GM12878 (cell line): Measurements from ENCODE around the gene PCDHA1. TPM values are rescaled to one million over a fixed set of nuclear protein-coding genes. Genes with fewer than 3 reads are reported as not detected.

Experiments
- ATAC-seq: fragments of 200-7000 bp; cut with Tn5 transposase; 3 replicates; pipeline ENCODE4 v1.9.1; 2020; ENCODE audit warnings: mild to moderate bottlenecking, moderate library complexity
- BruUV-seq: library from RNA; stranded (reverse); fragments of 400-500 nt; replicated peaks from 2 replicates; lab custom pipeline; 2021; lab: Mats Ljungman, UMichigan
- CTCF ChIA-PET: fragments of 300-600 bp; sonication (Branson Sonifier 250); formaldehyde crosslinking; extraction: SDS; loops from one replicate; lab custom pipeline; 2021; ENCODE audit warnings: inconsistent platforms; lab: Yijun Ruan, JAX
- POLR2A ChIA-PET: fragments of 350-600 bp; formaldehyde crosslinking; extraction: SDS; loops from one replicate; lab custom pipeline; 2021; ENCODE audit warnings: inconsistent platforms; lab: Charles Lee
- RAD21 ChIA-PET: fragments of 300-600 bp; sonication (Branson Sonifier 250); formaldehyde crosslinking; loops from one replicate; lab custom pipeline; 2023; ENCODE audit warnings: antibody characterized with exemption; ENCODE audit not compliant: unreplicated experiment; lab: Charles Lee
- SMC1A ChIA-PET: fragments of 300-600 bp; sonication (Branson Sonifier 250); formaldehyde crosslinking; loops from one replicate; lab custom pipeline; 2023; ENCODE audit not compliant: unreplicated experiment, uncharacterized antibody; lab: Charles Lee
- DNase-seq: peaks from one replicate; pipeline ENCODE4 v3.0.0-alpha.2; 2011; ENCODE audit warnings: low read depth, low spot score
- FAIRE-seq: peaks from 3 replicates; lab custom pipeline; 2011; peaks lifted over from hg19 to GRCh38; lab: Jason Lieb, UNC
- H2AFZ ChIP-seq: 2 replicates; pipeline ENCODE4 v1.6.0; 2011; ENCODE audit warnings: low read depth, low read length, control low read depth; ENCODE audit not compliant: control insufficient read depth
- H3K27ac ChIP-seq: 2 replicates; pipeline ENCODE4 v1.5.1; 2011; ENCODE audit warnings: control low read depth; ENCODE audit not compliant: control insufficient read depth, insufficient read depth
- H3K27me3 ChIP-seq, 2 experiments: replicated peaks in 1 of 2; 2 replicates each; pipeline versions ENCODE4 v1.6.0 to v1.6.1; 2011; ENCODE audit warnings: low read length in 1 of 2; ENCODE audit not compliant: control insufficient read depth in 2 of 2, insufficient read depth in 2 of 2
- H3K36me3 ChIP-seq, 2 experiments: 2 replicates each; pipeline ENCODE4 v1.5.1; 2011; ENCODE audit warnings: low read length in 1 of 2; ENCODE audit not compliant: control insufficient read depth in 2 of 2, insufficient read depth in 2 of 2
- H3K4me1 ChIP-seq: 2 replicates; pipeline ENCODE4 v1.6.1; 2011; ENCODE audit warnings: mild to moderate bottlenecking, low read length, moderate library complexity, mixed read lengths; ENCODE audit not compliant: control insufficient read depth, insufficient read depth
- H3K4me2 ChIP-seq: 2 replicates; pipeline ENCODE4 v1.6.0; 2011; ENCODE audit warnings: control low read depth; ENCODE audit not compliant: control insufficient read depth, insufficient read depth
- H3K4me3 ChIP-seq: fragments of 200-600 bp; sonication (generic); 2 replicates; pipeline ENCODE4 v1.5.1; 2016
- H3K79me2 ChIP-seq: 2 replicates; pipeline ENCODE4 v1.6.0; 2011; ENCODE audit warnings: low read length; ENCODE audit not compliant: control insufficient read depth, insufficient read depth
- H3K9ac ChIP-seq: 2 replicates; pipeline ENCODE4 v1.8.0; 2011; ENCODE audit warnings: low read length, control low read depth, mixed read lengths; ENCODE audit not compliant: control insufficient read depth, insufficient read depth
- H3K9me3 ChIP-seq: replicated peaks from 3 replicates; pipeline ENCODE4 v1.5.1; 2011; ENCODE audit warnings: mild to moderate bottlenecking, low read length; ENCODE audit not compliant: control insufficient read depth, insufficient read depth
- H4K20me1 ChIP-seq: 2 replicates; pipeline ENCODE4 v1.6.0; 2011; ENCODE audit not compliant: control insufficient read depth, insufficient read depth
- FOXK2 ChIP-seq: fragments of 450-650 bp; IDR thresholded peaks from 2 replicates; pipeline ENCODE4 v1.6.1; 2017; ENCODE audit warnings: mild to moderate bottlenecking, moderate library complexity
- HDAC6 ChIP-seq: fragments of 200-600 bp; sonication (generic); IDR thresholded peaks from one replicate; pipeline ENCODE4 v1.8.0; 2017; ENCODE audit warnings: antibody characterized with exemption; ENCODE audit not compliant: unreplicated experiment
- PML ChIP-seq: IDR thresholded peaks from 2 replicates; pipeline ENCODE4 v1.6.1; 2012; ENCODE audit warnings: low read length, inconsistent platforms
- SMC3 ChIP-seq: IDR thresholded peaks from 2 replicates; pipeline ENCODE4 v1.6.1; 2011; ENCODE audit warnings: low read length, improper control_type of control experiment, borderline replicate concordance
- SP1 ChIP-seq: IDR thresholded peaks from one replicate; pipeline ENCODE4 v1.6.1; 2011; ENCODE audit warnings: low read depth, low read length
- ZBED1 ChIP-seq: IDR thresholded peaks from 2 replicates; pipeline ENCODE4 v1.6.1; 2016; ENCODE audit warnings: borderline replicate concordance
- WGBS: methylation state at CpG from one replicate; pipeline ENCODE4 v1.1.6; 2016; ENCODE audit warnings: low lambda C conversion rate; ENCODE audit not compliant: insufficient replicate concordance, insufficient coverage; ENCODE audit errors: missing lambda C conversion rate; 5-methylcytosine and 5-hydroxymethylcytosine counted together
- in situ Hi-C: fragments of 300-500 bp; cut with MboI; formaldehyde crosslinking; loops from 9 replicates; pipeline ENCODE4 v1.14.3; 2018; ENCODE audit warnings: mixed read lengths
- intact Hi-C: fragments of 100-400 bp; cut with micrococcal nuclease; formaldehyde crosslinking; loops from one replicate; pipeline ENCODE4 v1.14.2; 2022; ENCODE audit not compliant: unreplicated experiment
- polyA plus RNA-seq, 11 experiments: library from polyadenylated mRNA; depleted of rRNA in 4 of 11; unstranded in 6 of 11; stranded (reverse) in 5 of 11; fragments of >200 nt; fragmentation: Nextera tagmentation in 4 of 11; fragmentation: Illumina TruSeq in 1 of 11; extraction: Ambion mirVana in 4 of 11; extraction: Trizol in 1 of 11; gene quantifications; 1 replicate in 1 of 11; 2 replicates in 10 of 11; pipeline versions ENCODE4 v1.2.1 to v1.2.3, GENCODE V29; 2011 to 2016; ENCODE audit warnings: inconsistent platforms in 2 of 11, missing spikeins in 2 of 11, low read depth in 1 of 11
- total RNA-seq, 4 experiments: library from RNA; depleted of rRNA in 3 of 4; stranded (reverse); fragments of >200 nt in 3 of 4; fragmentation: Illumina TruSeq in 1 of 4; extraction: Trizol in 1 of 4; gene quantifications; 2 replicates each; pipeline versions ENCODE4 v1.2.1 to v1.2.3, GENCODE V29; 2013 to 2021
- TF ChIP-seq, protein P1 (sequence below): fragments of 450-650 bp; IDR thresholded peaks from 2 replicates; pipeline ENCODE4 v1.6.1; 2018; ENCODE audit warnings: borderline replicate concordance, mild to moderate bottlenecking; ENCODE audit not compliant: partially characterized antibody
- TF ChIP-seq, protein P2 (sequence below): fragments of 450-650 bp; IDR thresholded peaks from 2 replicates; pipeline ENCODE4 v1.6.1; 2016; ENCODE audit warnings: mild to moderate bottlenecking
- TF ChIP-seq, protein P3 (sequence below): fragments of 450-650 bp; formaldehyde crosslinking; IDR thresholded peaks from 2 replicates; pipeline ENCODE4 v1.4.0; 2022; ENCODE audit warnings: mild to moderate bottlenecking, moderate library complexity
- TF ChIP-seq, protein P4 (sequence below): IDR thresholded peaks from 2 replicates; pipeline ENCODE4 v1.6.1; 2011; ENCODE audit warnings: borderline replicate concordance, low read depth, mild to moderate bottlenecking, moderate library complexity, low read length; ENCODE audit not compliant: insufficient read depth, poor library complexity, severe bottlenecking
- TF ChIP-seq, protein P5 (sequence below): IDR thresholded peaks from 2 replicates; pipeline ENCODE4 v1.6.1; 2012; ENCODE audit warnings: low read depth, low read length, improper control_type of control experiment

Gene PCDHA1
- total and polyA plus RNA-seq, 10 of the 15 experiments (the other 5 are each of a cell fraction or from before 2014, with no cell fraction given): 0.03 TPM; not detected in 9

DNA sequence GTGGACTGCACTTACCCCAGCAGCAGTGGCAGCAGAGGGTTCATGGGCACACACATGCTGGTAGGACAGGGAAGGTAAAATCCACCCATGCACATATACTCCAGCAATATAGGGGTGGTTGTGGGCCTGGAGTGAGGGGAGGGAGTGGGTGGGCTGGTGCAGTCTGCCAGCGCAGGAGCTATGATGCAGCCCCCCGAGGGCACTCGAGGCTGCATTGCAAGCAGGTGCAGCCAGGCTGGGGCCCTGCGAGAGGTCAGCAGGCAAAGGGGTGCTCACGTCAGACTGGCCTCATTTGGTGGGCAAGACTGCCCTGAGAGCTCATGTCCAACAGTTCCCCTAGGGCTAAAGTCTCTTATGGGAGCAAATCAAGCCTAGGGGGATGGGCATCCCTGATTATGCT is 32.4 kb upstream of the PCDHA1 start:
- in situ Hi-C loops (no loop called here), intact Hi-C loops (no loop called here)
- TF ChIP-seq SMC3 (no peak), HDAC6 (no peak), PML (no peak), ZBED1 (no peak), SP1 (no peak), FOXK2 (no peak)
- TF ChIP-seq, protein P1, sequence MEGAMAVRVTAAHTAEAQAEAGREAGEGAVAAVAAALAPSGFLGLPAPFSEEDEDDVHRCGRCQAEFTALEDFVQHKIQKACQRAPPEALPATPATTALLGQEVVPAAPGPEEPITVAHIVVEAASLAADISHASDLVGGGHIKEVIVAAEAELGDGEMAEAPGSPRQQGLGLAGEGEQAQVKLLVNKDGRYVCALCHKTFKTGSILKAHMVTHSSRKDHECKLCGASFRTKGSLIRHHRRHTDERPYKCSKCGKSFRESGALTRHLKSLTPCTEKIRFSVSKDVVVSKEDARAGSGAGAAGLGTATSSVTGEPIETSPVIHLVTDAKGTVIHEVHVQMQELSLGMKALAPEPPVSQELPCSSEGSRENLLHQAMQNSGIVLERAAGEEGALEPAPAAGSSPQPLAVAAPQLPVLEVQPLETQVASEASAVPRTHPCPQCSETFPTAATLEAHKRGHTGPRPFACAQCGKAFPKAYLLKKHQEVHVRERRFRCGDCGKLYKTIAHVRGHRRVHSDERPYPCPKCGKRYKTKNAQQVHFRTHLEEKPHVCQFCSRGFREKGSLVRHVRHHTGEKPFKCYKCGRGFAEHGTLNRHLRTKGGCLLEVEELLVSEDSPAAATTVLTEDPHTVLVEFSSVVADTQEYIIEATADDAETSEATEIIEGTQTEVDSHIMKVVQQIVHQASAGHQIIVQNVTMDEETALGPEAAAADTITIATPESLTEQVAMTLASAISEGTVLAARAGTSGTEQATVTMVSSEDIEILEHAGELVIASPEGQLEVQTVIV: no peak
- TF ChIP-seq, protein P2, sequence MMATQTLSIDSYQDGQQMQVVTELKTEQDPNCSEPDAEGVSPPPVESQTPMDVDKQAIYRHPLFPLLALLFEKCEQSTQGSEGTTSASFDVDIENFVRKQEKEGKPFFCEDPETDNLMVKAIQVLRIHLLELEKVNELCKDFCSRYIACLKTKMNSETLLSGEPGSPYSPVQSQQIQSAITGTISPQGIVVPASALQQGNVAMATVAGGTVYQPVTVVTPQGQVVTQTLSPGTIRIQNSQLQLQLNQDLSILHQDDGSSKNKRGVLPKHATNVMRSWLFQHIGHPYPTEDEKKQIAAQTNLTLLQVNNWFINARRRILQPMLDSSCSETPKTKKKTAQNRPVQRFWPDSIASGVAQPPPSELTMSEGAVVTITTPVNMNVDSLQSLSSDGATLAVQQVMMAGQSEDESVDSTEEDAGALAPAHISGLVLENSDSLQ: no peak
- TF ChIP-seq, protein P3, sequence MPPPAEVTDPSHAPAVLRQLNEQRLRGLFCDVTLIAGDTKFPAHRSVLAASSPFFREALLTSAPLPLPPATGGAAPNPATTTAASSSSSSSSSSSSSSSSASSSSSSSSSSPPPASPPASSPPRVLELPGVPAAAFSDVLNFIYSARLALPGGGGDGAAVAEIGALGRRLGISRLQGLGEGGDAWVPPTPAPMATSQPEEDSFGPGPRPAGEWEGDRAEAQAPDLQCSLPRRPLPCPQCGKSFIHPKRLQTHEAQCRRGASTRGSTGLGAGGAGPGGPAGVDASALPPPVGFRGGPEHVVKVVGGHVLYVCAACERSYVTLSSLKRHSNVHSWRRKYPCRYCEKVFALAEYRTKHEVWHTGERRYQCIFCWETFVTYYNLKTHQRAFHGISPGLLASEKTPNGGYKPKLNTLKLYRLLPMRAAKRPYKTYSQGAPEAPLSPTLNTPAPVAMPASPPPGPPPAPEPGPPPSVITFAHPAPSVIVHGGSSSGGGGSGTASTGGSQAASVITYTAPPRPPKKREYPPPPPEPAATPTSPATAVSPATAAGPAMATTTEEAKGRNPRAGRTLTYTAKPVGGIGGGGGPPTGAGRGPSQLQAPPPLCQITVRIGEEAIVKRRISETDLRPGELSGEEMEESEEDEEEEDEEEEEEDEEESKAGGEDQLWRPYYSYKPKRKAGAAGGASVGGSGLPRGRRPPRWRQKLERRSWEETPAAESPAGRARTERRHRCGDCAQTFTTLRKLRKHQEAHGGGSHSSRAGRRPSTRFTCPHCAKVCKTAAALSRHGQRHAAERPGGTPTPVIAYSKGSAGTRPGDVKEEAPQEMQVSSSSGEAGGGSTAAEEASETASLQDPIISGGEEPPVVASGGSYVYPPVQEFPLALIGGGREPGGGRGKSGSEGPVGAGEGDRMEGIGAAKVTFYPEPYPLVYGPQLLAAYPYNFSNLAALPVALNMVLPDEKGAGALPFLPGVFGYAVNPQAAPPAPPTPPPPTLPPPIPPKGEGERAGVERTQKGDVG (CRISPR knock-in tag): no peak
- TF ChIP-seq, protein P4, sequence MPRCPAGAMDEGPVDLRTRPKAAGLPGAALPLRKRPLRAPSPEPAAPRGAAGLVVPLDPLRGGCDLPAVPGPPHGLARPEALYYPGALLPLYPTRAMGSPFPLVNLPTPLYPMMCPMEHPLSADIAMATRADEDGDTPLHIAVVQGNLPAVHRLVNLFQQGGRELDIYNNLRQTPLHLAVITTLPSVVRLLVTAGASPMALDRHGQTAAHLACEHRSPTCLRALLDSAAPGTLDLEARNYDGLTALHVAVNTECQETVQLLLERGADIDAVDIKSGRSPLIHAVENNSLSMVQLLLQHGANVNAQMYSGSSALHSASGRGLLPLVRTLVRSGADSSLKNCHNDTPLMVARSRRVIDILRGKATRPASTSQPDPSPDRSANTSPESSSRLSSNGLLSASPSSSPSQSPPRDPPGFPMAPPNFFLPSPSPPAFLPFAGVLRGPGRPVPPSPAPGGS: no peak
- TF ChIP-seq, protein P5, sequence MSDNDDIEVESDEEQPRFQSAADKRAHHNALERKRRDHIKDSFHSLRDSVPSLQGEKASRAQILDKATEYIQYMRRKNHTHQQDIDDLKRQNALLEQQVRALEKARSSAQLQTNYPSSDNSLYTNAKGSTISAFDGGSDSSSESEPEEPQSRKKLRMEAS: no peak
- Histone ChIP-seq H4K20me1 (no peaks in the 10 kb centered on the region), H3K9ac (no peak overlapping the region), H3K36me3 (no peaks in the 10 kb centered on the region), H3K4me1 (no peaks in the 10 kb centered on the region), H3K27me3 (no peaks in the 10 kb centered on the region), H3K79me2 (no peaks in the 10 kb centered on the region), H2AFZ (no peak overlapping the region), H3K9me3 (no peaks in the 10 kb centered on the region; the same call in 2 of the 3 replicates), H3K4me2 (no peak overlapping the region), H3K27ac (no peak overlapping the region), H3K4me3 (no peak overlapping the region)
- FAIRE-seq (no peak), ATAC-seq (no peak), DNase-seq (no peak)
- POLR2A ChIA-PET: no interaction called here
- no TSS peak for BruUV-seq
- SMC1A ChIA-PET: no interaction called here
- 19% methylated on average over 5 of the region's 5 CpGs for WGBS
- RAD21 ChIA-PET: no interaction called here
- CTCF ChIA-PET: no interaction called here
